ENCODE measurements around the gene PALM.
"Not testable (repeated sequence)": the region's sequence is repeated elsewhere in the genome, so short reads cannot be mapped to it uniquely, and the experiment has no call there.

Gene PALM

GRCh38 chr19:709196-709964 is 645 bp downstream of the PALM start:
- no peak for FAIRE-seq

GRCh38 chr19:709965-710571 is 1.3 kb downstream of the PALM start:
- no peak for FAIRE-seq

GRCh38 chr19:710767-711166 is 2.0 kb downstream of the PALM start:
- FAIRE-seq, result no peak

GRCh38 chr19:711254-711653 is 2.5 kb downstream of the PALM start:
- FAIRE-seq, result no peak

- FAIRE-seq, result no peak
Observed at GRCh38 chr19:715347-715746, 6.6 kb downstream of the PALM start.

- FAIRE-seq, result no peak
Observed at GRCh38 chr19:718251-718951, 9.7 kb downstream of the PALM start.

GRCh38 chr19:718991-719512 is 10.3 kb downstream of the PALM start:
- no peak for FAIRE-seq

- FAIRE-seq, result no peak
Observed at GRCh38 chr19:719636-720344, 11.1 kb downstream of the PALM start.

- no peak for FAIRE-seq
Observed at GRCh38 chr19:720345-721160, 11.8 kb downstream of the PALM start.

GRCh38 chr19:722553-723101 is 13.9 kb downstream of the PALM start:
- no peak for FAIRE-seq

- no peak for FAIRE-seq
Observed at GRCh38 chr19:723247-723646, 14.5 kb downstream of the PALM start.

GRCh38 chr19:723714-724113 is 15.0 kb downstream of the PALM start:
- FAIRE-seq, result no peak

GRCh38 chr19:725461-726089 is 16.8 kb downstream of the PALM start:
- FAIRE-seq, result no peak

- FAIRE-seq, result no peak
Observed at GRCh38 chr19:726993-727956, 18.5 kb downstream of the PALM start.

GRCh38 chr19:728011-728410 is 19.3 kb downstream of the PALM start:
- no peak for FAIRE-seq

- not testable (repeated sequence) for FAIRE-seq
Observed at GRCh38 chr19:729564-729963, 20.8 kb downstream of the PALM start.

GRCh38 chr19:729965-730668 is 21.4 kb downstream of the PALM start:
- no peak for FAIRE-seq

GRCh38 chr19:731000-731399 is 22.3 kb downstream of the PALM start:
- FAIRE-seq, result no peak
